Osteoblast (primary cell): Measurements from ENCODE around the gene KCNT2. TPM values are rescaled to one million over a fixed set of nuclear protein-coding genes. Genes with fewer than 3 reads are reported as not detected.

ENCODE experiments used
- DNase-seq: peaks from one replicate; pipeline ENCODE4 v3.0.0; 2011; ENCODE audit warnings: low spot score, mixed read lengths; ENCODE audit not compliant: insufficient read length; ENCODE audit errors: missing footprints
- H2AFZ ChIP-seq: 2 replicates; pipeline ENCODE4 v1.6.0; 2011; ENCODE audit warnings: mild to moderate bottlenecking, low read length
- H3K27ac ChIP-seq: 2 replicates; pipeline ENCODE4 v1.5.1; 2011; ENCODE audit warnings: mild to moderate bottlenecking, low read depth, low read length, moderate library complexity
- H3K27me3 ChIP-seq: 2 replicates; pipeline ENCODE4 v1.6.0; 2012; ENCODE audit warnings: mild to moderate bottlenecking, control low read depth, inconsistent platforms, low read length, moderate library complexity; ENCODE audit not compliant: insufficient read depth
- H3K36me3 ChIP-seq: 2 replicates; pipeline ENCODE4 v1.5.1; 2011; ENCODE audit warnings: mild to moderate bottlenecking, low read length, control low read depth, moderate library complexity; ENCODE audit not compliant: insufficient read depth
- H3K4me1 ChIP-seq: 2 replicates; pipeline ENCODE4 v1.5.1; 2011; ENCODE audit warnings: mild to moderate bottlenecking, low read length, control low read depth, moderate library complexity; ENCODE audit not compliant: insufficient read depth
- H3K4me2 ChIP-seq: 2 replicates; pipeline ENCODE4 v1.6.0; 2011; ENCODE audit warnings: mild to moderate bottlenecking, low read length; ENCODE audit not compliant: insufficient read depth
- H3K4me3 ChIP-seq: fragments of 200-600 bp; sonication (generic); 3 replicates; pipeline ENCODE4 v1.5.1; 2012; ENCODE audit warnings: mild to moderate bottlenecking, low read length, inconsistent platforms; ENCODE audit not compliant: insufficient read depth
- H3K79me2 ChIP-seq: 2 replicates; pipeline ENCODE4 v1.6.0; 2012; ENCODE audit warnings: mild to moderate bottlenecking, low read length, control low read depth, inconsistent platforms; ENCODE audit not compliant: insufficient read depth
- H3K9me3 ChIP-seq: 2 replicates; pipeline ENCODE4 v1.5.1; 2011; ENCODE audit warnings: low read depth, low read length, control low read depth
- H4K20me1 ChIP-seq: 2 replicates; pipeline ENCODE4 v1.6.0; 2012; ENCODE audit warnings: mild to moderate bottlenecking, low read length, control low read depth; ENCODE audit not compliant: insufficient read depth
- total RNA-seq: library from RNA; depleted of rRNA; stranded (reverse); fragments of >200 nt; gene quantifications from 2 replicates; pipeline ENCODE4 v1.2.3, GENCODE V29; 2012
- TF ChIP-seq, protein P1 (sequence below): IDR thresholded peaks from 2 replicates; pipeline ENCODE4 v1.5.1; 2011; ENCODE audit warnings: mild to moderate bottlenecking, low read depth, low read length, moderate library complexity; ENCODE audit errors: extremely low read depth

KCNT2 gene
- total RNA-seq, 1 donor: 10.5 TPM

- Histone ChIP-seq H3K27me3 (no peaks in the 10 kb centered on the region), H3K36me3 (no peaks in the 10 kb centered on the region), H2AFZ (no peak overlapping the region), H3K9me3 (no peaks in the 10 kb centered on the region), H3K4me2 (no peak overlapping the region), H3K27ac (no peak overlapping the region), H4K20me1 (no peaks in the 10 kb centered on the region), H3K4me1 (no peaks in the 10 kb centered on the region), H3K79me2 (no peaks in the 10 kb centered on the region), H3K4me3 (no peak overlapping the region)
- no peak for DNase-seq
- TF ChIP-seq, protein P1, sequence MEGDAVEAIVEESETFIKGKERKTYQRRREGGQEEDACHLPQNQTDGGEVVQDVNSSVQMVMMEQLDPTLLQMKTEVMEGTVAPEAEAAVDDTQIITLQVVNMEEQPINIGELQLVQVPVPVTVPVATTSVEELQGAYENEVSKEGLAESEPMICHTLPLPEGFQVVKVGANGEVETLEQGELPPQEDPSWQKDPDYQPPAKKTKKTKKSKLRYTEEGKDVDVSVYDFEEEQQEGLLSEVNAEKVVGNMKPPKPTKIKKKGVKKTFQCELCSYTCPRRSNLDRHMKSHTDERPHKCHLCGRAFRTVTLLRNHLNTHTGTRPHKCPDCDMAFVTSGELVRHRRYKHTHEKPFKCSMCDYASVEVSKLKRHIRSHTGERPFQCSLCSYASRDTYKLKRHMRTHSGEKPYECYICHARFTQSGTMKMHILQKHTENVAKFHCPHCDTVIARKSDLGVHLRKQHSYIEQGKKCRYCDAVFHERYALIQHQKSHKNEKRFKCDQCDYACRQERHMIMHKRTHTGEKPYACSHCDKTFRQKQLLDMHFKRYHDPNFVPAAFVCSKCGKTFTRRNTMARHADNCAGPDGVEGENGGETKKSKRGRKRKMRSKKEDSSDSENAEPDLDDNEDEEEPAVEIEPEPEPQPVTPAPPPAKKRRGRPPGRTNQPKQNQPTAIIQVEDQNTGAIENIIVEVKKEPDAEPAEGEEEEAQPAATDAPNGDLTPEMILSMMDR: no peak
Observed at GRCh38 chr1:196214866-196215265, 393.4 kb downstream of the KCNT2 start.

DNA sequence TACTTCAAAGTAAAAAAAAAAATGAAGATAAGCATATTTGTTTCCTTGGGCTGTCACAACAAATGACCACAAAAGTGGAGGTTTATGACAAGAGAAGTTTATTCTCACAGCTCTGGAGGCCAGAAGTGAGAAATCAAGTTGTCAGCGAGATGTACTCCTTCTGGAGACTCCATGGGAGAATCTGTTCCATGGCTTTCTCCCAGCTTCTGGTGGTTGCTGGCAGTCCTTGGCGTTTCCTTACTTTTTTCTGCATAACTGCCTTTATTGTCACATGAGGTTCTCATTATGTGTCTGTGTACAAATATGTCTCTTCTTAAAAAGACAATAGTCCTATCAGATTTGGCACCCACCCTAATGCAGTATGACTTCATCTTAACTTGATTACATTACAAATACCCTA, 398.3 kb downstream of the KCNT2 start:
- no peaks in the 10 kb centered on the region for H3K4me1 ChIP-seq
- H3K79me2 ChIP-seq: no peaks in the 10 kb centered on the region
- no peak overlapping the region for H3K4me2 ChIP-seq
- H3K27me3 ChIP-seq: no peaks in the 10 kb centered on the region
- no peaks in the 10 kb centered on the region for H3K36me3 ChIP-seq
- no peak overlapping the region for H3K27ac ChIP-seq
- H3K4me3 ChIP-seq: no peak overlapping the region
- no peaks in the 10 kb centered on the region for H3K9me3 ChIP-seq
- TF ChIP-seq, protein P1: no peak
- DNase-seq: no peak
- H2AFZ ChIP-seq: no peak overlapping the region
- no peaks in the 10 kb centered on the region for H4K20me1 ChIP-seq

GRCh38 chr1:196209265-196209664, 399.0 kb downstream of the KCNT2 start:
- no peaks in the 10 kb centered on the region for H3K79me2 ChIP-seq
- DNase-seq: no peak
- H3K4me3 ChIP-seq: no peak overlapping the region
- H2AFZ ChIP-seq: no peak overlapping the region
- no peaks in the 10 kb centered on the region for H3K36me3 ChIP-seq
- no peaks in the 10 kb centered on the region for H4K20me1 ChIP-seq
- no peaks in the 10 kb centered on the region for H3K27me3 ChIP-seq
- H3K4me2 ChIP-seq: no peak overlapping the region
- TF ChIP-seq, protein P1: no peak
- H3K27ac ChIP-seq: no peak overlapping the region
- no peaks in the 10 kb centered on the region for H3K9me3 ChIP-seq
- no peaks in the 10 kb centered on the region for H3K4me1 ChIP-seq

DNA sequence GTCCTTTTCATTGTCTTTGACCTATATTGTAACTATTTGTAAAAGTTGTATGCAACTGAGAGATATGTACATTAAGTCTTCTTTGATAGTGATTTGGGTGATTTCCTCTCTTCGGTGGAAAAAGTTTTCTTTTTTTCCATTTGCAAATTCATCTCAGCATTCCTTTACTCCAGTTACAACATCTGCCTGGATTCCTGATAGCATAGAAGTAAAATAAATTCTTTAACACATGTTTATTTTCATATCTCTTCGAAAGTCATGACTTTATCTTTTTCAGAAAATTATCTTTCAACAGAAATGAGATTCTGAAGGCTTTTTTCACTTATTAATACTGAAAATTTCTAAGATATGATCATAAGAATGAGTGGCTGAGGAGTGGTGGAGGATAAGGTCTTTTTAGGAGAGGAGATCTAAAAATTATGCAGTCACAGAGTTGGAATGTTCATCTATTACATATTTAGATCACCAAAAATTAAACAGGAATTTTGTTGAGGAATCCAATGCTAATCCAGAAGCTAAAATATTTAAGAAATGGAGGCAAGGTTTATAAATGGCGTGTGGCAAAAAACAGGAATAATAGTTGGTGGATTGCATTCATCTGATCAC, 400.5 kb downstream of the KCNT2 start:
- H4K20me1 ChIP-seq: no peaks in the 10 kb centered on the region
- H3K4me2 ChIP-seq: no peak overlapping the region
- no peaks in the 10 kb centered on the region for H3K4me1 ChIP-seq
- H3K9me3 ChIP-seq: no peaks in the 10 kb centered on the region
- TF ChIP-seq, protein P1: no peak
- H2AFZ ChIP-seq: no peak overlapping the region
- no peaks in the 10 kb centered on the region for H3K79me2 ChIP-seq
- H3K36me3 ChIP-seq: no peaks in the 10 kb centered on the region
- no peak overlapping the region for H3K4me3 ChIP-seq
- no peak overlapping the region for H3K27ac ChIP-seq
- no peak for DNase-seq
- H3K27me3 ChIP-seq: no peaks in the 10 kb centered on the region
